ENCODE results near the gene CDH4. TPM values are rescaled to one million over a fixed set of nuclear protein-coding genes. Genes with fewer than 3 reads are reported as not detected.

Gene CDH4
- total and polyA plus RNA-seq, 2 of the 8 experiments (the other 6 are each of a cell fraction or from before 2014, with no cell fraction given) = 4.3 to 7.9 TPM

DNA sequence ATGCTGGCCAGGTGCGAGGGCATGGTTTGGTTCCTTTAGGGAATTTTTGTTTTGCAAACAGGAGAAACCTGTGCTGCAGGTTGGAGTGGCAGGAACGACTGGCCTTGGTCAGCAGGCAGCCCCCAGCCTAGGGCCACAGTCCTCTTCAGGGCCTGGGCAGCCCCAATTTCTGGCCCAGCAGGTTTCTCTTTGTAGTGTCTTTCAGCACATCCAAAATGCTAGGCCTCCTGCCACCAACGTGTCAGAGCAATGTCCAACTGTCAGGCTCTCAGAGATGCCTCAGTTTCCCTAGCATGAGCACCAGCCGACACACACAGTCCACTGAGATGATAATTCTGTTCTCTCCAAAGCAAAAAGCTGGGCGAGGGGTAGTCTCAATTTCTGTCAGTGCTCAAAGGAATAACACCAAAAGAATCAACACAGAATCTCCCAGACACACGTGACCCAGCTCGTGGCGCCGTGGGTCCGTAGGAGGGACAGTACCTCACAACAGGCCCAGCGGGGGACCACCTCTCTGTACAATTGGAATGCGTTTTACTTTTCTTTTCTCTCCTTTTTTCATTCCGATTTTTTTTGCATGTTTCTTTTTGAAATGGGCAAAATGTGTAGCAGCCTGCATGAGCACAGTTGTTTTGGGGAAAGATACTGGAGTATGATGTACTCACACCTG, 687.8 kb downstream of the CDH4 start (continued):
- TF ChIP-seq CTCF (IDR thresholded peaks at IDR 0.05; ENCODE audit: control extremely low read depth in 1 of 3, insufficient read depth in 1 of 3, low read depth in 1 of 3, low read length in 3 of 3) (no peak), E2F6 (IDR thresholded peaks at IDR 0.05) (no peak), SP4 (IDR thresholded peaks at IDR 0.05; ENCODE audit: low read length) (no peak), JUN (IDR thresholded peaks at IDR 0.05; ENCODE audit: low read depth, low read length) (no peak), TBP (IDR thresholded peaks at IDR 0.05; ENCODE audit: low read depth, low read length) (no peak), TAF1 (IDR thresholded peaks at IDR 0.05; ENCODE audit: low read depth, low read length) (no peak)

Measured in H1 (cell line).